T-helper 17 cell (primary cell): ENCODE measurements around the gene TRNAU1AP. TPM values are rescaled to one million over a fixed set of nuclear protein-coding genes. Genes with fewer than 3 reads are reported as not detected.
"Not testable (repeated sequence)": the region's sequence is repeated elsewhere in the genome, so short reads cannot be mapped to it uniquely, and the experiment has no call there.

Experiments used
- ATAC-seq: fragments of 150-1000 bp; cut with Tn5 transposase; 2 replicates; pipeline ENCODE4 v1.10.0; 2021; ENCODE audit warnings: mild to moderate bottlenecking, moderate library complexity
- DNase-seq, 3 donors: peaks; one replicate each; pipeline versions ENCODE4 v3.0.0 to v3.0.0-alpha.2; 2020 to 2021
- H3K9me3 ChIP-seq: one replicate; pipeline ENCODE4 v1.7.0; 2013; ENCODE audit warnings: low read length, mild to moderate bottlenecking; ENCODE audit not compliant: control insufficient read depth, poor library complexity, severe bottlenecking
- H3K27ac Mint-ChIP-seq: one replicate; pipeline ENCODE4 v1.8.0; 2022; ENCODE audit warnings: mild to moderate bottlenecking, moderate library complexity, mixed read lengths
- H3K27me3 Mint-ChIP-seq: one replicate; pipeline ENCODE4 v1.8.0; 2022; ENCODE audit warnings: mixed read lengths
- H3K36me3 Mint-ChIP-seq: one replicate; pipeline ENCODE4 v1.8.0; 2022; ENCODE audit warnings: low read depth, mixed read lengths
- H3K4me1 Mint-ChIP-seq: one replicate; pipeline ENCODE4 v1.8.0; 2022; ENCODE audit warnings: mild to moderate bottlenecking, mixed read lengths
- H3K4me3 Mint-ChIP-seq: one replicate; pipeline ENCODE4 v1.8.0; 2022; ENCODE audit warnings: mild to moderate bottlenecking, moderate library complexity, mixed read lengths
- total RNA-seq, 4 donors: library from RNA in 2 of 4; stranded (reverse) in 2 of 4; gene quantifications; one replicate each; pipeline ENCODE4 v1.2.3 and lab custom pipeline; 2022 to 2026

Gene TRNAU1AP
- total RNA-seq, 2 donors from 2014 or later, result 24.5 to 27.9 TPM

DNA sequence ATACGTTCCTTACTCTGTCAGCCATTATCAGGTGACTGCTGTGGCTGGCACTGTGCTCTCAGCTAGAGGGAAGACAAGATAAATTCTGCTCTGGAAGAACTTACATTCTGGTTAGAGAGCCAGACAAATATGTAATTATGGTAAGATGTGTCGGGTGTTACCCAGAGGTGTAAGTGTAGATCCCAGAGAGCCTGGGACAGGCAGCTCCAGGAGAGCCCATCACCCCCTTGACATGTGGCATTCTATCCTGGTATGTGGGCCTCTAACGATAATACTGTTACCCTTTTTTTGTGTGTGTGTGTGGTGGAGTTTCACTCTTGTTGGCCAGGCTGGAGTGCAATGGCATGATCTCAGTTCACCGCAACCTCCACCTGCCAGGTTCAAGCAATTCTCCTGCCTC lies 19.0 kb downstream of the TRNAU1AP start:
- ATAC-seq (no peak), DNase-seq (no peak)
- no peaks in the 10 kb centered on the region for H3K9me3 ChIP-seq
- Mint-ChIP-seq H3K36me3 (peaks cover 4% of the 10 kb centered on the region), H3K27me3 (no peaks in the 10 kb centered on the region), H3K4me3 (no peak overlapping the region), H3K27ac (no peak overlapping the region), H3K4me1 (no peaks in the 10 kb centered on the region)

DNA sequence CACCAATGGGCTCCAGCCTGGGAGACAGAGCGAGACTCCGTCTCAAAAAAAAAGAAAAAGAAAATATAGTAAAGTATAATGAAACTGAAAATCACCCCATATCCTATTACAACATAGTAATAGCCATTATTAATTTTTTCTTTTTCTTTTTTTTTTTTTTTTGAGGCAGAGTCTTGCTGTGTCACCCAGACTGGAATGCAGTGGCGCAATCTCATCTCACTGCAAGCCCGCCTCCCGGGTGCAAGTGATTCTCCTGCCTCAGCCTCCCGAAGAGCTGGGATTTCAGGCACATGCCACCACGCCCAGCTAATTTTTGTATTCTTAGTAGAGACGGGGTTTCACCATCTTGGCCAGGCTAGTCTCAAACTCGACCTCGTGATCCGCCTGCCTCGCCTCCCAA lies 20.0 kb downstream of the TRNAU1AP start:
- not testable (repeated sequence) for H3K4me3 Mint-ChIP-seq, DNase-seq, H3K9me3 ChIP-seq, H3K36me3 Mint-ChIP-seq, H3K27me3 Mint-ChIP-seq, H3K4me1 Mint-ChIP-seq, H3K27ac Mint-ChIP-seq, ATAC-seq

DNA sequence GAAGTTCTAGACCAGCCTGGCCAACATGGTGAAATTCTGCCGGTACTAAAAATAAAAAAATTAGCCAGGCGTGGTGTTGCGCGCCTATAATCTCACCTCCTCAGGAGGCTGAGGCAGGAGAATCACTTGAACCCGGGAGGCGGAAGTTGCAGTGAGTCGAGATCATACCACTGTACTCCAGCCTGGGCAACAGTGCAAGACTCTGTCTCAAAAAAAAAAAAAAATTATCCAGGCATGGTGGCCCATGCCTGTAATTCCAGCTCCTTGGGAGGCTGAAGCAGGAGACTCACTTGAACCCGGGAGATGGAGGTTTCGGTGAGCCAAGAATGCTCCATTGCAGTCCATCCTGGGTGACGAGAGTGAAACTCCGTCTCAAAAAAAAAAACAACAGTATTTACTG lies 20.7 kb downstream of the TRNAU1AP start:
- H3K4me1 Mint-ChIP-seq, result peaks cover 5% of the 10 kb centered on the region
- no peak overlapping the region for H3K4me3 Mint-ChIP-seq
- peaks cover 4% of the 10 kb centered on the region for H3K36me3 Mint-ChIP-seq
- H3K27ac Mint-ChIP-seq, result no peak overlapping the region
- no peak for DNase-seq
- ATAC-seq, result no peak
- no peaks in the 10 kb centered on the region for H3K27me3 Mint-ChIP-seq
- no peaks in the 10 kb centered on the region for H3K9me3 ChIP-seq

DNA sequence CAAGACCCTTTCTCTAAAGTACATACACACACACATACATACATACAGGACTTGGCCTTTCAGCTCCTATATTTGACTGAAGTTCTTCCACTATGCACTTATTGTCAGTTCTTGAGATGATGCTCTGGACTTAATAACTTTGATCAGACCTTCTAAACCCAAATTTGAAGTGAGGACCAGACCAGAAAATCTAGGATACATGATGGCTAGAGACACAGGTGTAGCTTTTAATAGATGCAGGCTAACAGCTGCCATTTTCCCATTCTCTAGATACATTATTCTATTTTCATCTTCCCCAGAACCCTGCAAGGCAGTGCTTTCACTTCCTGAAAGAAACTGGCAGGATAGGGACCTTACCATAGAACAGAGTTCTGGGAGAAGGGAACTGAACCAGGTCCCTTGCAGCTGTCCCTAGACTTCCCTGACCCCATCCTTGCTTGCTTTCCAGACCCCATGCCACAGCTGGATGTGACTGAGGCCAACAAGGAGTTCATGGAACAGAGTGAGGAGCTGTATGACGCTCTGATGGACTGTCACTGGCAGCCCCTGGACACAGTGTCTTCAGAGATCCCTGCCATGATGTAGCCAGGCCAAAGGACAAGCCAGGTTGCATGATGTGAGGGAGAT lies 24.3 kb downstream of the TRNAU1AP start:
- DNase-seq, result no peak
- no peaks in the 10 kb centered on the region for H3K27me3 Mint-ChIP-seq
- H3K4me3 Mint-ChIP-seq, result peak overlapping the region; percentile 7
- peak overlapping the region; percentile 88 for H3K27ac Mint-ChIP-seq
- H3K4me1 Mint-ChIP-seq, result peaks cover 34% of the 10 kb centered on the region
- no peaks in the 10 kb centered on the region for H3K9me3 ChIP-seq
- H3K36me3 Mint-ChIP-seq, result peaks cover 2% of the 10 kb centered on the region
- no peak for ATAC-seq

DNA sequence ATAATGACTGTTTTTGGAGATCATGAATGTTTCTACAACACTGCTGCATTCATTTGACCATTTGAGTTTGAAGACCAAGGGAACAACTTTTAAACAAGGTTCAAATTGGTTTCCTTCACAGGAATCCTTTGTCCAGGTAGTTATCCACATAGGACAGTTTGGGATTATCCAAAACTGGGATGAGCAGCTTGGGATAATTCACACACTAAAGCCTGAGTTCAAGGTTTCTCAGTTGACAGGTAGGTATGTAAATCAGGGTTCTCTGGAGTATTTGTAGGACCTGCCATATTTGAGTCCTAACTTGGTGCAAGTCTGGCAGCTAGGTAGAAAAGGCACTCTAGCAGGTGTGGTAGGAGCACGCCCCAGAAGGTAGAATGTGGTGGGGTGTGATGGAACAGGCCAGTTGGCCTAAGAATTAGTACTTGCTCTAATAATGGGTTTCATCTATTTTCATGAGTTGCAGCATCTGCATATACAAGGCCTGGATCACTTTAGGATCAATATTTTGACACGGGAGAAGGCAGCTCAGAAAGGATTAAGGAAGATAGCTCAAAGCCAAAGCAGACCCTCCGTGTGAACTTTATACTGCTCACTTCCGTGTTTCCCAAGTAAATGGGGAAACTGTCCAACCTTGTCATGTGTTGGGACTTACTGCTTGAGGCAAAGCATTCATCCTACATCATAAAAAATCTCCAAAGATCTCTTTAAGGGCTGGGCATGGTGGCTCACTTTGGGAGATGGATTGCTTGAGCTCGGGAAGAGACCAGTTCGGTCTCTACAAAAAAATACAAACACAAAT lies 25.1 kb downstream of the TRNAU1AP start:
- DNase-seq, result no peak

DNA sequence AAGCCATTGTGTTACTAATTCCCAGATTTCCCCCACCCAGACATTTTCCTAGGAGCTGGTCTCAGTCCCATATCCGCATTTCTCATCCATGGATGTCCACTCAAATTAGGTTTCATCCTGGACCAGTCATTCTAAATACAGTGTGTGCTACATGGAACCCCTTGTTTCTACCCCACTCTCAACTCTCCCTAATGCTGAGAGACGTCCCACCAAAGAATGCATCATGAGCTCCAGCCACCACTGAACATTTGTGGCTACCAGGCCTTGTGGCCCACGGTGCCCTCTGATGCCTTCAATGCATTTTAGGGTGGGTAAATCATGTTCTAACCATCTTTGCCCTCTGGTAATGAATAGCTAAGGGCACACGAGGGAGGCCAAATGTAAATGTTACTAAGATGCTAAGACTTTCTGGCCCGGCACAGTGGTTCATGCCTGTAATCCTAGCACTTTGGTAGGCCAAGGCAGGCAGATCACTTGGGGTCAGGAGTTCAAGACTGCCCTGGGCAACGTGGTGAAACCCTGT lies 25.9 kb downstream of the TRNAU1AP start:
- DNase-seq (no peak), ATAC-seq (no peak)
- peak overlapping the region; percentile 15 for H3K4me3 Mint-ChIP-seq
- peaks cover 41% of the 10 kb centered on the region for H3K4me1 Mint-ChIP-seq
- H3K27ac Mint-ChIP-seq, result peak overlapping the region; percentile 88
- no peaks in the 10 kb centered on the region for H3K9me3 ChIP-seq
- H3K27me3 Mint-ChIP-seq, result no peaks in the 10 kb centered on the region
- H3K36me3 Mint-ChIP-seq, result peaks cover 2% of the 10 kb centered on the region

More for the DNA sequence above, 25.1 kb downstream of the TRNAU1AP start:
- H3K4me1 Mint-ChIP-seq, result peaks cover 38% of the 10 kb centered on the region
- ATAC-seq, result no peak
- H3K9me3 ChIP-seq, result no peaks in the 10 kb centered on the region
- H3K27me3 Mint-ChIP-seq, result no peaks in the 10 kb centered on the region
- peak overlapping the region; percentile 88 for H3K27ac Mint-ChIP-seq
- H3K36me3 Mint-ChIP-seq, result peaks cover 2% of the 10 kb centered on the region
- H3K4me3 Mint-ChIP-seq, result peak overlapping the region; percentile 7

DNA sequence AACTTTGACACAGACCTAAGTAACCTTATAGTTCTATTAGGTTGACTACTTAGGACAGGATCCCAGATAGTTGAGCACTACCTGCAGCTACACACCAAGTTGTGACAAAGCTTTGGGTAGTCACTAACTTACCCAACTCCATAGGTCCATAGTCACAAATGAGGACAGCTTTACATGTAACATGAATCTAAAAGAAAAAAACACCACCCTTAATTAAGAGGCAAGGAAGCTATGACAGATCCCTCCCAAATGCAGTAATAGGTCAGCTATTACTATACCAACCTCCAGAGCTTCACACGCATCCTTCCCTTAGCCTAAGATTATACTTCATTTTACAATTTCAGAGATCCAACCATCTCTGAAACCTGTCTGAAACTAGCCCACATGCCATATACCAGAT lies 26.5 kb downstream of the TRNAU1AP start:
- no peak for DNase-seq
- peaks cover 41% of the 10 kb centered on the region for H3K4me1 Mint-ChIP-seq
- no peak for ATAC-seq

DNA sequence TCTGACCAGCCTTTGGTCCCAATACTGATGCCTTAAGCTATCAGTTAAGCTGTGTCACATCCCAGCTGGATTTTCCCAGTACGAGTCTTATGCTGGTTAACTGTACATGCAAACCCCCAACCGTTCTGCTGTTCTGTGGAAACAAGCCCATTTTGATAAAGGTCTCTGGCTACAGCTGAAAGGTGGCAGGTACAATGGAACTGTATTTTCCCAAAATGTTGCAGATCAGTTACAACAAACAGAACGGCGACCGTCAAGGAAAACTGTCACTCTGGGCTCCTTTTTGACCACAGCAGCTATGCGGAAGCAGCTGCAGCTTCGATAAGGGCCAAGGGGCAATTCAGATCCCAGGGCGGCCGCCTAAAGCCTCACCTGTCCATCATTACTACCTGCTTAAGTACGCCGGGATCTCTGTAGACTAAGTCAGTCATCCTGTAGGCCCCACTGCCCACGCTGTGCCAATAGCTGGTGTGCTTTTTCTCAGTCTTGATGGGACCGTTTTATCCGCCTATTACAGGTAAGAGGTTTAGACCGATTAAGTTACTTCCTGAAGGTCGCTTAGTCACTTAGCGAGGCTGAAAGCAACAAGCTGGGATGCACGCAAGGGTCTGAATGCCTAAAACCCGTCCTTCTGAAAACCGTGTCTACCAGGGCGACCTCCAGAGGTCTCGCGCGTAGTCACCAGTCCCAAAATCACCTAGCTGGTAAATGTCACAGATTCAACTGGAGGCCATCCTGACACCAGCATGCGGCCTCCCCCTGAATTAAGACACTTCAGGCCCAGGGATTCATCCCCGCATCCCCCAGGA lies 28.0 kb downstream of the TRNAU1AP start:
- peak; percentile 73 for ATAC-seq
- peak overlapping the region; percentile 95 for H3K4me3 Mint-ChIP-seq
- H3K27ac Mint-ChIP-seq, result peak overlapping the region; percentile 88

More for the DNA sequence above, 26.5 kb downstream of the TRNAU1AP start:
- Mint-ChIP-seq H3K27ac (peak overlapping the region; percentile 88), H3K36me3 (peaks cover 2% of the 10 kb centered on the region), H3K4me3 (peak overlapping the region; percentile 95), H3K27me3 (no peaks in the 10 kb centered on the region)
- H3K9me3 ChIP-seq, result no peaks in the 10 kb centered on the region

DNA sequence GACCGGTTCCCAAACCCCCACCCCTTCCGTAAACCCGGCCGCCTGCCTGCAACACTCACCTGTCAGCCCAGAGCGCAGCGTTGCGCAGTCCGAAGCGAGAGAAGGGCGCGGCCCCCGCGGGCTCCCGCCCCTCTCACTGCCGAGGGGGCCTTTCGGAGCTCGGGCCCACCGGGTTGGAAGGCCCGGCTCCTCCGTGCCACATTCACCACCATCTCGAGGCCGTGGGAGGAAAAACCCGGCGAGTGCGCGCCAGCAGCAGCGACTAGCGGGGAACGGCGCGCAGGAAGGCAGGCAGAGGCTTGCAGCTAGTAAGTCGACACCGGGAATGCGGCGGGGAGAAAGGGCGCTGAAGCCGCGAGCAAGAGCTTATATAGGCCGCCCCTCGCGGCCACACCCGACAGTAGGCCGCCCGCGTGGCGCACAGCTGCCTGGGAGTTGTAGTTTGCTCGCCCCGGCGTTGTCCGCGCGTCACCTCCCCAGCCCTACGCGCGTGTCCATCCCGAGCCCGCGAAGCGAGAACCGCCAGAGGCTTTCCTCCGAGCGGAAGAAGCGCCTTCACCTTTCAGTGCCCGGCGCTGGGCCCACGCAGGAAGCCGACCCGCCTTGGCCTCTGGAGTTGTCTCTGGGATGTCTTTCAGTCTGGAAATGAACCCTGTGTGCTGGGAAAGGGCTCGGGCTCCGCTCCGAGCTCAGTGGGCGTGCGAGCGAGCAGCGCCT lies 28.8 kb downstream of the TRNAU1AP start:
- peak overlapping the region; percentile 95 for H3K4me3 Mint-ChIP-seq
- peaks cover 2% of the 10 kb centered on the region for H3K36me3 Mint-ChIP-seq
- ATAC-seq (peak; percentile 92), DNase-seq (peak; percentile 87 to 91 (median 89))
- H3K27ac Mint-ChIP-seq, result peak overlapping the region; percentile 88
- H3K27me3 Mint-ChIP-seq, result no peaks in the 10 kb centered on the region
- no peaks in the 10 kb centered on the region for H3K9me3 ChIP-seq
- H3K4me1 Mint-ChIP-seq, result peaks cover 43% of the 10 kb centered on the region

More for the DNA sequence above, 28.0 kb downstream of the TRNAU1AP start:
- peaks cover 2% of the 10 kb centered on the region for H3K36me3 Mint-ChIP-seq
- peak in 2 of 3 donors; percentile 24 to 32 for DNase-seq
- H3K4me1 Mint-ChIP-seq, result peaks cover 41% of the 10 kb centered on the region
- no peaks in the 10 kb centered on the region for H3K9me3 ChIP-seq
- no peaks in the 10 kb centered on the region for H3K27me3 Mint-ChIP-seq

DNA sequence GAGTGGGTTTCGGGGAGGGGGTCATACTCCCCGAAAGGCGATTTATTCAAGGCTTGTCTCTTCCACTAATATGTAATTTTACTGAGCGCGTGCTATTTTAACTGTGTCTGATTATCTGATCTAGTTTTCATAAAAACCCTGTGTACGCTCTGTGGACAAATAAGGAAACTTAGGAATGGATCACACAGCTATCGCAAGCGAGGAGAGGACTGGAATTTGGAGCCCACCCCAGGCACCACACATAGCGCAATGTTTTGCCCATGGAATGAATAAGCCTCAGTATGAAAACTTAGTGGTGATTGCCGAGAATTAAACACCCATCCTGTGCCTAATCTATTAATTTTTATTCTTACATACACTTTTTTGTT lies 29.3 kb downstream of the TRNAU1AP start:
- DNase-seq, result no peak
- no peak for ATAC-seq
- H3K4me1 Mint-ChIP-seq, result peaks cover 43% of the 10 kb centered on the region
- H3K27me3 Mint-ChIP-seq, result no peaks in the 10 kb centered on the region
- peak overlapping the region; percentile 95 for H3K4me3 Mint-ChIP-seq
- H3K36me3 Mint-ChIP-seq, result peaks cover 2% of the 10 kb centered on the region
- H3K27ac Mint-ChIP-seq, result peak overlapping the region; percentile 88
- no peaks in the 10 kb centered on the region for H3K9me3 ChIP-seq

DNA sequence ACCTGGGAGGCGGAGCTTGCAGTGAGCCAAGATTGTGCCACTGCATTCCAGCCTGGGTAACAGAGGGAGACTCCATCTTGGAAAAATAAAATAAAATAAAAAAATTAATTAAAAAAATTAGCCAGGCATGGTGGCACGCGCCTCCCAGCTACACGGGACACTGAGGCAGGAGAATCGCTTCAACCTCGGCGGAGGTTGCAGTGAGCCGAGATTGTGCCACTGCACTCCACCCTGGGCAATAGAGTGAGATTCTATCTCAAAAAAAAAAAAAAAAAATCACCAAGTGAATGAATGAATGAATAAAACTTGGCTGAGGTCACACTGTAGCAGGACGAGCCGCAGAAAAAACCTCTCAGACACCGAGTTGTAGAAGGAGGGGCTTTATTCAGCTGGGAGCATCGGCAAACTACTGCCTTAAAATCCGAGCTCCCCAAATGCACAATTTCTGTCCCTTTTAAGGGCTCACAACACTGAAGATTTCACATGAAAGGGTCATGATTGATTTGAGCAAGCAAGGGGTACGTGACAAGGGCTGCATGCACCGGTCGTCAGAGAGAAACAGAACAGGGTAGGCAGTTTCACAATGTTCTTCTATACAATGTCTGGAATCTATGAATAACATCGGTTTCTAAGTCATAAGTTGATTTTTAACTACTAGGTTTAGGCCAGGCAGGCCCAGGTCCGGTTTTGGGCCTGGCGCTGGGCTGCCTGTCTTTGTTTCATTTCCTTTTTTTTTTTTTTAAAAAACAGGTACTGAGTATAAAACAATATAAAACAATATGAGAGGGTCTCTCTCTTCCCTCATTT lies 33.9 kb downstream of the TRNAU1AP start:
- not testable (repeated sequence) for DNase-seq, H3K36me3 Mint-ChIP-seq, H3K27ac Mint-ChIP-seq, H3K9me3 ChIP-seq, ATAC-seq, H3K4me3 Mint-ChIP-seq, H3K27me3 Mint-ChIP-seq
- peaks cover 12% of the 10 kb centered on the region for H3K4me1 Mint-ChIP-seq
